Measurements from ENCODE around the gene CDK5RAP3.
"Not testable (repeated sequence)": the region's sequence is repeated elsewhere in the genome, so short reads cannot be mapped to it uniquely, and the experiment has no call there.

CDK5RAP3 gene

DNA sequence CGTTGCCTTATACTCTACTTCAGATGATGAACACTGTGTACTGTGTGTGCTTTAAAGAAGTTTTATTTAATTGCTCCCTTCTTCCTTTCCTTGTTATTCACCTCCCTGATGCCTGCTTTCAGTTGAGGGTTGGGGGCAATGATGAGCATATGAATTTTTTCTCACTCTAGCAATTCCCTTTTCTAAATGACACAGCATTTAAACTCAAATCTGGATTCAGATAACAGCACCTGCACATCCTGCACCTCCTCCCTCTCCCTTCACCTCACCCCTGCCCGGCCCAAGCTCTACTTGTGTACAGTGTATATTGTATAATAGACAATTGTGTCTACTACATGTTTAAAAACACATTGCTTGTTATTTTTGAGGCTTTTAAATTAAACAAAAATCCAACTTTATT lies 42.5 kb upstream of the CDK5RAP3 start (continued):
- TF ChIP-seq ZBTB21 (tag by site-specific recombination; IDR thresholded peaks at IDR 0.05) (no peak), GLIS2 (tag by site-specific recombination; IDR thresholded peaks at IDR 0.05) (no peak)

DNA sequence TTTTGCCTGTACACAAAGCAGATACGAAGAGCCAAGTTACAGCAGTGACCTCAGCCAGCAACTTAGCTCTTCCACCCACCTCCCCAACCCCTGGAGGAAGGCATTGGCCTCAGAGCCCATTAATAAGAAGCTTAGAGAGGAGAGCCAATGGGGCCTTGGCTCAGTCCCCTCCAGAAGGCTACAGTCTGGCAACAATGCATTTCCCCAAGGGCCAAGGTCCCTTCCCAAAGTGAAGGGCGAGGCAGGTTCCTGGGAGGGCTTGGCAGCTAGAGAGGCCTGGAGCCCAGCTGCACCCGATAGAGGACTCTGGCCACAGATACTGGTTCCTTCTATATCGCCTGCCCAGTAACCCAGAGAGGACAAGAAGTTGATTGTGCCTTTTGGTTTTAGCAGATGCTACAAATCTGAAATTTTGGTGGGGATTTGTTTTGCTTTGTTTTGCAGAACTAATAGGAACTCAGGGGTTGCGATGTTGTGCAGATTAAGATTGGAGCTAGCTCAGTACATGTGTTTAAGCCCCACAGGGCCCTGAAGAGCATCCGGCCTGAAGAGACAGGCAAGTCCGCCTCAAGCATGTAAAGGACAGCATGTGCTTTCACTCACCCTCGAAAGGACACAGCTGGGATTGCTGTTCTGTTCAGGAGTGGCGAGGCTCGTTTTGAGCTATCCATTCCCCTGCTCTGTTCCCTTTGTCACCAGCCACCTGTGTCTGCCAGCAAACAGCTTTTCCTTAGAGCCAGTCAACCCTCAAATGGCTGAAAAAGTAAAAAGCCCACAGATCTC lies 41.5 kb upstream of the CDK5RAP3 start:
- CTCF ChIA-PET, result interaction anchor here (0.6 to 4.3 kb wide), 9 partner anchors 11 to 1220 kb away, joined by 3 to 35 read pairs (median 3); partner anchors contain the start of gene CDK5RAP3
- POLR2A ChIA-PET, result interaction anchor here (0.9 to 3.1 kb wide), 3 partner anchors 13 to 34 kb away, joined by 3 to 13 read pairs (median 3); partner anchors contain the start of gene PNPO
- peaks cover 20 to 59% of the 10 kb centered on the region in 2 experiments; a peak in 2 of 3 replicates for H3K36me3 ChIP-seq (ENCODE audit: control insufficient read depth in 2 of 2, insufficient read depth in 1 of 2, low read length in 2 of 2)

DNA sequence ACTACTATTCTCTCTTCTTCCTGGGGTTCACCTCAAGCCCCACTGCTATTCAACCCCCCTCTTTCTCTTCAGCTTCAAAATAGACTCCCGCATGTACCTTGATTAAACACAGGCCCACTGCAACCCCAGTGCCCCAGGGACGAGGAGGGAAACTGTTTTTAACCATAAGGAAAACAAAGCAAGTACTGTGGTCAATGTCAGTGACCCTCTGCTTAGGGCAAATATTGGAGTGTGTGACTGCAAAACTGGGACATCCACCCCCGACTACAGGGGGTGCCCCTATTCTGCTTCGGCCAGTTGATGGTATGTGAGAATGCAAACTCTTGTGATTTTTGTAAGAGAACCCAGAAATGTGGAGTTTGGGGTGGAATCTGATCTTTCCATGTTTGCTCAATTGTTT lies 39.1 kb upstream of the CDK5RAP3 start:
- Histone ChIP-seq H3K4me3 (ENCODE audit: low read depth, low read length) (no peak overlapping the region), H3K27ac (ENCODE audit: extremely low read depth, low read depth, low read length) (no peak overlapping the region), H3K9me3 (ENCODE audit: control insufficient read depth, insufficient read depth, low read depth, low read length) (no peaks in the 10 kb centered on the region), H3K4me1 (ENCODE audit: control insufficient read depth, insufficient read depth, low read length) (no peaks in the 10 kb centered on the region), H3K36me3 (ENCODE audit: control insufficient read depth in 2 of 2, insufficient read depth in 1 of 2, low read length in 2 of 2) (peaks cover 5 to 36% of the 10 kb centered on the region in 2 experiments; a peak in 2 of 3 replicates)
- no peak for TF ChIP-seq TRIM28 (IDR thresholded peaks at IDR 0.05; ENCODE audit: borderline replicate concordance, low read length)
- ChIA-PET CTCF (interaction anchor here (4.3 kb wide), 1 partner anchor 17 kb away, joined by 35 read pairs; no protein-coding TSS in a partner anchor), POLR2A (interaction anchor here (0.7 to 3.1 kb wide), 4 partner anchors 10 to 286 kb away, joined by 3 to 13 read pairs (median 4); partner anchors contain the start of genes CDK5RAP3 and PNPO)

More for the DNA sequence above, 41.5 kb upstream of the CDK5RAP3 start:
- no peak overlapping the region for H3K27ac ChIP-seq (ENCODE audit: extremely low read depth, low read depth, low read length)
- no peaks in the 10 kb centered on the region for H3K9me3 ChIP-seq (ENCODE audit: control insufficient read depth, insufficient read depth, low read depth, low read length)
- TF ChIP-seq ZNF341 (tag by site-specific recombination; IDR thresholded peaks at IDR 0.05; ENCODE audit: low read depth) (peak; percentile 90), ZNF623 (tag by site-specific recombination; IDR thresholded peaks at IDR 0.05) (no peak)
- H3K4me3 ChIP-seq (ENCODE audit: low read depth, low read length), result no peak overlapping the region
- no peaks in the 10 kb centered on the region for H3K4me1 ChIP-seq (ENCODE audit: control insufficient read depth, insufficient read depth, low read length)

DNA sequence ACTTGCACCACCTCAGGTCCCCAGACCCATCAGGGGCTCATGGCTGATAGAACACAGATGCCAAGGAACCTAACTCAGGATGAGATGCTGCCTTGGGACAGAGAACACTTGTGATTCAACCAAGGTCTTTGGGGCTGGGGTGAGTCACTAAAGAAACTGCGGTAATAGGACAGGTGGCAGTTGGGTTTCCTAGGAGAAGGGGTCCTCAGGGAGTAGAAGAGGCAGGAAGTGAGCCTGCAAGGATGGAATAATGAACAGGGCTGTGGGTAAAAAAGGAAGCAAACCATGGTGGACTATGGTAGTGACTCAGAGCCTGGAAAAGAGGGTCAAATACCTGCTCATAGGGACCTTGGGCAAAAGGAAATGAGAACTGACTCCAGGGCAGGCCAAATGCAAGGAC lies 36.1 kb upstream of the CDK5RAP3 start:
- TF ChIP-seq, protein P1, sequence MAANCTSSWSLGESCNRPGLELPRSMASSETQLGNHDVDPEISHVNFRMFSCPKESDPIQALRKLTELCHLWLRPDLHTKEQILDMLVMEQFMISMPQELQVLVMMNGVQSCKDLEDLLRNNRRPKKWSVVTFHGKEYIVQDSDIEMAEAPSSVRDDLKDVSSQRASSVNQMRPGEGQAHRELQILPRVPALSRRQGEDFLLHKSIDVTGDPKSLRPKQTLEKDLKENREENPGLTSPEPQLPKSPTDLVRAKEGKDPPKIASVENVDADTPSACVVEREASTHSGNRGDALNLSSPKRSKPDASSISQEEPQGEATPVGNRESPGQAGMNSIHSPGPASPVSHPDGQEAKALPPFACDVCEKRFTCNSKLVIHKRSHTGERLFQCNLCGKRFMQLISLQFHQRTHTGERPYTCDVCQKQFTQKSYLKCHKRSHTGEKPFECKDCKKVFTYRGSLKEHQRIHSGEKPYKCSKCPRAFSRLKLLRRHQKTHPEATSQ (tag by site-specific recombination; IDR thresholded peaks at IDR 0.05), result no peak
- TF ChIP-seq ZNF335 (tag by site-specific recombination; conservative IDR thresholded peaks at IDR 0.05), result 0 out of 2 replicates have a peak, but pooled peaks have one; percentile 15
- CTCF ChIA-PET, result interaction anchor here (0.6 kb wide), 1 partner anchor 268 kb away, joined by 3 read pairs; no protein-coding TSS in a partner anchor

DNA sequence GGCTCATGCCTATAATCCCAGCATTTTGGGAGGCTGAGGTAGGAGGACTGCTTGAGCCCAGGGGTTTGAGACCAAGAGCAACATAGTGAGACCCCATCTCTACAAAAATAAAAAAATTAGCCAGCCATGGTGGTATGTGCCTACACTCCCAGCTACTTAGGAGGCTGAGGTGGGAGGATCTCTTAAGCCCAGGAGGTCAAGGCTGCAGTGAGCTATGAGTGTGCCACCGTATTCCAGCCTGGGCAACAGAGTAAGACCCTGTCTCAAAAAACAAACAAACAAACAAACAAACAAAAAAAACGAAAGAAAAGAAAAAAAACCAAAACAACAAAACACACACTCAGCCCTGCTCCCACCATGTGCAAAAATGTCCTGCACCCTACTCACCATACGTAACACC lies 35.4 kb upstream of the CDK5RAP3 start:
- ChIA-PET CTCF (interaction anchor here (0.6 to 4.1 kb wide), 6 partner anchors 11 to 652 kb away, joined by 3 to 30 read pairs (median 6); no protein-coding TSS in a partner anchor), POLR2A (interaction anchor here (0.9 to 1.1 kb wide), 2 partner anchors 11 to 43 kb away, joined by 3 read pairs; no protein-coding TSS in a partner anchor)
- H3K4me1 ChIP-seq (ENCODE audit: control insufficient read depth, insufficient read depth, low read length); H3K9me3 ChIP-seq (ENCODE audit: control insufficient read depth, insufficient read depth, low read depth, low read length); H3K36me3 ChIP-seq (ENCODE audit: control insufficient read depth in 2 of 2, insufficient read depth in 1 of 2, low read length in 2 of 2); H3K27ac ChIP-seq (ENCODE audit: extremely low read depth, low read depth, low read length); H3K4me3 ChIP-seq (ENCODE audit: low read depth, low read length): not testable (repeated sequence)
- TF ChIP-seq ZNF121 (tag by site-specific recombination; IDR thresholded peaks at IDR 0.05), result peak; percentile 78
- TF ChIP-seq EGR2 (tag by site-specific recombination; IDR thresholded peaks at IDR 0.05; ENCODE audit: low read depth), result 0 out of 2 replicates have a peak, but pooled peaks have one; percentile 2

More for the DNA sequence above, 36.1 kb upstream of the CDK5RAP3 start:
- Histone ChIP-seq H3K4me3 (ENCODE audit: low read depth, low read length) (no peak overlapping the region), H3K9me3 (ENCODE audit: control insufficient read depth, insufficient read depth, low read depth, low read length) (no peaks in the 10 kb centered on the region), H3K4me1 (ENCODE audit: control insufficient read depth, insufficient read depth, low read length) (no peaks in the 10 kb centered on the region), H3K36me3 (ENCODE audit: control insufficient read depth in 2 of 2, insufficient read depth in 1 of 2, low read length in 2 of 2) (peaks cover 0 to 16% of the 10 kb centered on the region in 2 experiments; a peak in 1 of 3 replicates), H3K27ac (ENCODE audit: extremely low read depth, low read depth, low read length) (no peak overlapping the region)
- POLR2A ChIA-PET, result interaction anchor here (0.9 kb wide), 1 partner anchor 44 kb away, joined by 3 read pairs; no protein-coding TSS in a partner anchor
